K562 (cell line): Measurements from ENCODE around the gene NCOA1. TPM values are rescaled to one million over a fixed set of nuclear protein-coding genes. Genes with fewer than 3 reads are reported as not detected.

Source experiments
- ATAC-seq: fragments of 200-7000 bp; cut with Tn5 transposase; 3 replicates; pipeline ENCODE4 v1.9.1; 2020; ENCODE audit warnings: moderate library complexity
- BruUV-seq: library from RNA; stranded (reverse); fragments of 400-500 nt; replicated peaks from 2 replicates; lab custom pipeline; 2021; lab: Mats Ljungman, UMichigan
- CTCF ChIA-PET: fragments of 300-600 bp; formaldehyde crosslinking; extraction: SDS; loops from one replicate; lab custom pipeline; 2021; ENCODE audit warnings: low intra/inter-chr PET ratio; lab: Yijun Ruan, JAX
- POLR2A ChIA-PET: fragments of 300-600, 350-650 bp; sonication (Branson Sonifier 250); formaldehyde crosslinking; extraction: SDS; loops from one replicate; lab custom pipeline; 2021; ENCODE audit warnings: antibody characterized with exemption, inconsistent platforms; lab: Yijun Ruan, JAX
- DNase-seq, 4 experiments: peaks; one replicate each; pipeline versions ENCODE4 v3.0.0 to v3.0.0-alpha.2; 2011 to 2018; ENCODE audit warnings: low spot score in 3 of 4, mixed read lengths in 3 of 4; ENCODE audit errors: extremely low read depth in 1 of 4
- FAIRE-seq: peaks from 2 replicates; lab custom pipeline; 2011; peaks lifted over from hg19 to GRCh38; lab: Jason Lieb, UNC
- H2AFZ ChIP-seq: 2 replicates; pipeline ENCODE4 v1.6.0; 2011; ENCODE audit warnings: low read depth, low read length, control low read depth, inconsistent platforms
- H3K27ac ChIP-seq: fragments of 200-600 bp; 3 replicates; pipeline ENCODE4 v1.8.0; 2011; ENCODE audit warnings: low read depth, mild to moderate bottlenecking, control low read depth, inconsistent platforms, low read length, moderate library complexity, mixed read lengths; ENCODE audit errors: extremely low read depth
- H3K27me3 ChIP-seq, 2 experiments: fragments of 300-600 bp in 1 of 2; 2 replicates in 1 of 2; 3 replicates in 1 of 2; pipeline versions ENCODE4 v1.6.0 to v1.8.0; 2011; ENCODE audit warnings: inconsistent platforms in 2 of 2, low read length in 2 of 2, mild to moderate bottlenecking in 1 of 2, mixed read lengths in 1 of 2, moderate library complexity in 1 of 2; ENCODE audit not compliant: control insufficient read depth in 2 of 2, insufficient read depth in 2 of 2
- H3K36me3 ChIP-seq: fragments of 300-600 bp; 3 replicates; pipeline ENCODE4 v1.8.0; 2011; ENCODE audit warnings: mild to moderate bottlenecking, low read length, inconsistent platforms; ENCODE audit not compliant: control insufficient read depth, insufficient read depth
- H3K4me1 ChIP-seq, 2 experiments: fragments of 200-600 bp in 1 of 2; replicated peaks in 1 of 2; 2 replicates in 1 of 2; 3 replicates in 1 of 2; pipeline versions ENCODE4 v1.5.1 to v1.8.0; 2011; ENCODE audit warnings: inconsistent platforms in 2 of 2, low read length in 2 of 2, mild to moderate bottlenecking in 1 of 2, mixed read lengths in 1 of 2, moderate library complexity in 1 of 2; ENCODE audit not compliant: control insufficient read depth in 2 of 2, insufficient read depth in 2 of 2
- H3K4me2 ChIP-seq: 2 replicates; pipeline ENCODE4 v1.6.1; 2011; ENCODE audit warnings: low read length, control low read depth, inconsistent platforms, mixed read lengths; ENCODE audit not compliant: insufficient read depth
- H3K4me3 ChIP-seq: fragments of 200-600 bp; sonication (generic), shearing (Covaris generic); 2 replicates; pipeline ENCODE4 v1.5.1; 2016; ENCODE audit warnings: control low read depth, inconsistent platforms
- H3K79me2 ChIP-seq: fragments of 200-600 bp; 3 replicates; pipeline ENCODE4 v1.8.0; 2011; ENCODE audit warnings: low read length, inconsistent platforms; ENCODE audit not compliant: control insufficient read depth, insufficient read depth
- H3K9ac ChIP-seq, 2 experiments: 2 replicates each; pipeline versions ENCODE4 v1.6.0 to v1.6.1; 2011; ENCODE audit warnings: low read depth in 2 of 2, low read length in 2 of 2, control low read depth in 1 of 2, inconsistent platforms in 1 of 2, mild to moderate bottlenecking in 1 of 2, mixed read lengths in 1 of 2; ENCODE audit not compliant: insufficient read depth in 1 of 2
- H3K9me1 ChIP-seq: one replicate; pipeline ENCODE4 v1.6.0; 2011; ENCODE audit warnings: inconsistent platforms, mild to moderate bottlenecking, low read length, moderate library complexity; ENCODE audit not compliant: control insufficient read depth, insufficient read depth
- H3K9me3 ChIP-seq: replicated peaks from 2 replicates; pipeline ENCODE4 v1.5.1; 2011; ENCODE audit warnings: low read depth, low read length, inconsistent platforms; ENCODE audit not compliant: control insufficient read depth, insufficient read depth
- H4K20me1 ChIP-seq: replicated peaks from 2 replicates; pipeline ENCODE4 v1.6.1; 2011; ENCODE audit warnings: low read length, inconsistent platforms, mixed read lengths; ENCODE audit not compliant: control insufficient read depth, insufficient read depth
- ARID1B ChIP-seq: fragments of 450-650 bp; IDR thresholded peaks from 2 replicates; pipeline ENCODE4 v1.6.1; 2016; ENCODE audit warnings: antibody characterized with exemption, mild to moderate bottlenecking, inconsistent platforms
- EGR1 ChIP-seq: fragments of 450-650 bp; conservative IDR thresholded peaks from 2 replicates; pipeline ENCODE4 v1.6.1; 2017; ENCODE audit warnings: mild to moderate bottlenecking
- EZH2 ChIP-seq: IDR thresholded peaks from 2 replicates; pipeline ENCODE4 v1.6.1; 2012; ENCODE audit warnings: low read depth, mild to moderate bottlenecking, inconsistent platforms, low read length, borderline replicate concordance
- HMGN3 ChIP-seq: IDR thresholded peaks from 2 replicates; pipeline ENCODE4 v1.6.1; 2011; ENCODE audit warnings: borderline replicate concordance, low read depth, mild to moderate bottlenecking, mixed read lengths, low read length; ENCODE audit not compliant: insufficient read length; ENCODE audit errors: extremely low read depth
- NFATC3 ChIP-seq: fragments of 450-650 bp; IDR thresholded peaks from 2 replicates; pipeline ENCODE4 v1.6.1; 2017; ENCODE audit warnings: mild to moderate bottlenecking
- NFIC ChIP-seq: fragments of 450-650 bp; IDR thresholded peaks from 2 replicates; pipeline ENCODE4 v1.6.1; 2017; ENCODE audit warnings: mild to moderate bottlenecking, inconsistent platforms
- PHF8 ChIP-seq: fragments of 200-600 bp; sonication (generic); IDR thresholded peaks from 2 replicates; pipeline ENCODE4 v1.6.1; 2012; ENCODE audit warnings: mixed run types, mild to moderate bottlenecking, inconsistent platforms, low read length, moderate library complexity, borderline replicate concordance
- POU5F1 ChIP-seq: fragments of 150-350 bp; IDR thresholded peaks from 2 replicates; pipeline ENCODE4 v1.6.1; 2014; ENCODE audit warnings: borderline replicate concordance, low read length, low read depth, mild to moderate bottlenecking; ENCODE audit not compliant: partially characterized antibody
- PURB ChIP-seq: sonication (generic); formaldehyde crosslinking; IDR thresholded peaks from 2 replicates; pipeline ENCODE4 v1.9.0; 2021; ENCODE audit warnings: low read depth, mild to moderate bottlenecking, missing genetic modification reagents
- TFAM ChIP-seq: fragments of 250-450 bp; sonication (Bioruptor Pico); conservative IDR thresholded peaks from 2 replicates; pipeline ENCODE4 v1.5.0; 2021; ENCODE audit warnings: mild to moderate bottlenecking, moderate library complexity
- WGBS: fragments of 100-300 bp; shearing (Covaris generic); methylation state at CpG from one replicate; pipeline ENCODE4 v1.1.6; 2016; ENCODE audit warnings: low coverage, mixed read lengths; ENCODE audit not compliant: insufficient coverage; ENCODE audit errors: missing lambda C conversion rate; 5-methylcytosine and 5-hydroxymethylcytosine counted together
- in situ Hi-C: fragments of 300-500 bp; cut with MboI; formaldehyde crosslinking; loops from 4 replicates; pipeline ENCODE4 v1.15.0; 2018; ENCODE audit warnings: inconsistent platforms, mixed read lengths
- intact Hi-C: fragments of 100-400 bp; cut with micrococcal nuclease; formaldehyde crosslinking; loops from 2 replicates; pipeline ENCODE4 v1.14.2; 2022
- polyA plus RNA-seq, 8 experiments: library from polyadenylated mRNA; depleted of rRNA in 4 of 8; stranded (reverse) in 5 of 8; unstranded in 3 of 8; fragments of >200 nt; fragmentation: Nextera tagmentation in 2 of 8; fragmentation: Illumina TruSeq in 1 of 8; extraction: Ambion mirVana in 2 of 8; extraction: Trizol in 1 of 8; gene quantifications; 2 replicates each; pipeline versions ENCODE4 v1.2.1 to v1.2.3, GENCODE V29; 2011 to 2014; ENCODE audit warnings: inconsistent platforms in 1 of 8, missing spikeins in 1 of 8
- total RNA-seq, 7 experiments: library from RNA; depleted of rRNA in 6 of 7; stranded (reverse); fragments of >200 nt in 6 of 7; fragmentation: Illumina TruSeq in 2 of 7; extraction: Trizol in 2 of 7; gene quantifications; 2 replicates each; pipeline versions ENCODE4 v1.2.1 to v1.2.3, GENCODE V29; 2011 to 2021; ENCODE audit warnings: low replicate concordance in 1 of 7
- TF ChIP-seq, protein P1 (sequence below): fragments of 250-450 bp; sonication (Bioruptor Pico); IDR thresholded peaks from 2 replicates; pipeline ENCODE4 v1.8.0; 2021; ENCODE audit warnings: moderate library complexity, mild to moderate bottlenecking, inconsistent platforms

The NCOA1 gene
- total and polyA plus RNA-seq, 9 of the 15 experiments (the other 6 are each of a cell fraction or from before 2014, with no cell fraction given) = 4.9 to 25.7 (median 17.0) TPM

DNA sequence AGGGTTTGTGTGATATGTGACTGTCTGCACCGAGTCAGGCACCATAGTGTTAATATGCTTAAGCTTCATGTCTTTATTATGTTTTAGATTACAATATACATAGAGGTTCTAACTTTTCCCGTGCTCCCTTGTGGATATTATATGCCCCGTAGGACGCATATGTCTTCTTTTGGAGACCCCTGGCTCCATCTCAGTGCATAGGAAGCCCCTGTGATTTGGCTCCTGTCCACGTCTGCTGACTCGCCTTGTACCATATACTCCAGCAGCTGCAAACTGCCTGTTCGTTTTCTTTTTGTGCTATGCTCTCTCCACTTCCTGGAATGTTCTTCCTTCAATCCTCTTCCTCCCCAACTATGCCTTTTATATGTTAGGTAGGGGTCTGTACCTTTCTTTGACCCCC lies 191.2 kb downstream of the NCOA1 start:
- 63% methylated on average over 7 of the region's 7 CpGs for WGBS
- Histone ChIP-seq H3K9ac (no peak overlapping the region), H3K79me2 (no peaks in the 10 kb centered on the region), H3K4me2 (no peak overlapping the region), H3K27me3 (no peaks in the 10 kb centered on the region), H3K4me1 (no peaks in the 10 kb centered on the region; a peak in 1 of 5 replicates), H3K9me3 (no peaks in the 10 kb centered on the region), H3K36me3 (no peaks in the 10 kb centered on the region; the same call in 2 of the 3 replicates), H3K27ac (no peak overlapping the region), H2AFZ (no peak overlapping the region), H3K9me1 (no peaks in the 10 kb centered on the region), H3K4me3 (no peak overlapping the region), H4K20me1 (no peaks in the 10 kb centered on the region)
- ATAC-seq = peak; percentile 42; the same call in 1 of the 3 replicates
- no TSS peak for BruUV-seq
- peak in 1 of 4 experiments; percentile 5 for DNase-seq
- FAIRE-seq = no peak
- TF ChIP-seq NFIC (peak; percentile 57), PURB (CRISPR knock-in tag) (no peak)
- in situ Hi-C loops = no loop called here
- intact Hi-C loops = no loop called here
- ChIA-PET CTCF (no interaction called here), POLR2A (no interaction called here)

- Histone ChIP-seq H3K9me3 (no peaks in the 10 kb centered on the region), H2AFZ (no peak overlapping the region), H3K4me2 (no peak overlapping the region), H3K79me2 (no peaks in the 10 kb centered on the region), H3K4me3 (no peak overlapping the region), H3K27ac (no peak overlapping the region), H3K36me3 (no peaks in the 10 kb centered on the region; the same call in 2 of the 3 replicates), H3K9ac (no peak overlapping the region), H4K20me1 (no peaks in the 10 kb centered on the region), H3K27me3 (no peaks in the 10 kb centered on the region), H3K9me1 (no peaks in the 10 kb centered on the region), H3K4me1 (no peaks in the 10 kb centered on the region; a peak in 1 of 5 replicates)
- FAIRE-seq = no peak
- in situ Hi-C loops (no loop called here), intact Hi-C loops (no loop called here)
- WGBS = 94% methylated on average over 1 of the region's 1 CpG
- ChIA-PET CTCF (no interaction called here), POLR2A (no interaction called here)
- ATAC-seq = no peak
- BruUV-seq = no TSS peak
- TF ChIP-seq, protein P1, sequence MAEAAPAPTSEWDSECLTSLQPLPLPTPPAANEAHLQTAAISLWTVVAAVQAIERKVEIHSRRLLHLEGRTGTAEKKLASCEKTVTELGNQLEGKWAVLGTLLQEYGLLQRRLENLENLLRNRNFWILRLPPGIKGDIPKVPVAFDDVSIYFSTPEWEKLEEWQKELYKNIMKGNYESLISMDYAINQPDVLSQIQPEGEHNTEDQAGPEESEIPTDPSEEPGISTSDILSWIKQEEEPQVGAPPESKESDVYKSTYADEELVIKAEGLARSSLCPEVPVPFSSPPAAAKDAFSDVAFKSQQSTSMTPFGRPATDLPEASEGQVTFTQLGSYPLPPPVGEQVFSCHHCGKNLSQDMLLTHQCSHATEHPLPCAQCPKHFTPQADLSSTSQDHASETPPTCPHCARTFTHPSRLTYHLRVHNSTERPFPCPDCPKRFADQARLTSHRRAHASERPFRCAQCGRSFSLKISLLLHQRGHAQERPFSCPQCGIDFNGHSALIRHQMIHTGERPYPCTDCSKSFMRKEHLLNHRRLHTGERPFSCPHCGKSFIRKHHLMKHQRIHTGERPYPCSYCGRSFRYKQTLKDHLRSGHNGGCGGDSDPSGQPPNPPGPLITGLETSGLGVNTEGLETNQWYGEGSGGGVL (CRISPR knock-in tag) = no peak
- TF ChIP-seq HMGN3 (no peak), POU5F1 (no peak), EGR1 (no peak), ARID1B (no peak), TFAM (CRISPR knock-in tag) (no peak), EZH2 (no peak), NFATC3 (no peak), PHF8 (no peak)
- DNase-seq = no peak
These were observed 192.4 kb downstream of the NCOA1 start for GRCh38 chr2:24683408-24683807.
